ENCODE results near the gene JCHAIN. TPM values are rescaled to one million over a fixed set of nuclear protein-coding genes. Genes with fewer than 3 reads are reported as not detected.

Gene JCHAIN
- total and polyA plus RNA-seq, 9 of the 15 experiments (the other 6 are each of a cell fraction or from before 2014, with no cell fraction given), result 0.04 to 0.68 (median 0.26) TPM; not detected in 5

DNA sequence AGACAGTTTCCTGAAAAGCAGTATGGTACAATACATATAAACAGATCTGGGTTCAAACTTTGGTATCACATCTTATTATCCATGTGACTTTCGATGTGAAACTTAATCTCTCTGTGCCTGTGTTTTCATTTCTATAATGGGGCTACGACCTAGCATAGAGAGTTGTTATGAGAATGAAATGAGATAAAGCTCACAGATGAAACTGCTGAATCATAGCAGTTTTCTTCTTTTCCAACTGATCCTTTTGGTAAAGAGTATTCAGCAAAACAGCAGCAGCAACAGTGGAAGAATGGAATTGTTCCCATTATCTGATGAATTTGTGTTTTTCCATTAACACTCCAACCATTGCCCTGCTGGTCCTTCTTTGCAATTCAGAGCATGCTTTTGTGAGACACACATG is 58.0 kb downstream of the JCHAIN start (continued):
- TF ChIP-seq, protein P1, sequence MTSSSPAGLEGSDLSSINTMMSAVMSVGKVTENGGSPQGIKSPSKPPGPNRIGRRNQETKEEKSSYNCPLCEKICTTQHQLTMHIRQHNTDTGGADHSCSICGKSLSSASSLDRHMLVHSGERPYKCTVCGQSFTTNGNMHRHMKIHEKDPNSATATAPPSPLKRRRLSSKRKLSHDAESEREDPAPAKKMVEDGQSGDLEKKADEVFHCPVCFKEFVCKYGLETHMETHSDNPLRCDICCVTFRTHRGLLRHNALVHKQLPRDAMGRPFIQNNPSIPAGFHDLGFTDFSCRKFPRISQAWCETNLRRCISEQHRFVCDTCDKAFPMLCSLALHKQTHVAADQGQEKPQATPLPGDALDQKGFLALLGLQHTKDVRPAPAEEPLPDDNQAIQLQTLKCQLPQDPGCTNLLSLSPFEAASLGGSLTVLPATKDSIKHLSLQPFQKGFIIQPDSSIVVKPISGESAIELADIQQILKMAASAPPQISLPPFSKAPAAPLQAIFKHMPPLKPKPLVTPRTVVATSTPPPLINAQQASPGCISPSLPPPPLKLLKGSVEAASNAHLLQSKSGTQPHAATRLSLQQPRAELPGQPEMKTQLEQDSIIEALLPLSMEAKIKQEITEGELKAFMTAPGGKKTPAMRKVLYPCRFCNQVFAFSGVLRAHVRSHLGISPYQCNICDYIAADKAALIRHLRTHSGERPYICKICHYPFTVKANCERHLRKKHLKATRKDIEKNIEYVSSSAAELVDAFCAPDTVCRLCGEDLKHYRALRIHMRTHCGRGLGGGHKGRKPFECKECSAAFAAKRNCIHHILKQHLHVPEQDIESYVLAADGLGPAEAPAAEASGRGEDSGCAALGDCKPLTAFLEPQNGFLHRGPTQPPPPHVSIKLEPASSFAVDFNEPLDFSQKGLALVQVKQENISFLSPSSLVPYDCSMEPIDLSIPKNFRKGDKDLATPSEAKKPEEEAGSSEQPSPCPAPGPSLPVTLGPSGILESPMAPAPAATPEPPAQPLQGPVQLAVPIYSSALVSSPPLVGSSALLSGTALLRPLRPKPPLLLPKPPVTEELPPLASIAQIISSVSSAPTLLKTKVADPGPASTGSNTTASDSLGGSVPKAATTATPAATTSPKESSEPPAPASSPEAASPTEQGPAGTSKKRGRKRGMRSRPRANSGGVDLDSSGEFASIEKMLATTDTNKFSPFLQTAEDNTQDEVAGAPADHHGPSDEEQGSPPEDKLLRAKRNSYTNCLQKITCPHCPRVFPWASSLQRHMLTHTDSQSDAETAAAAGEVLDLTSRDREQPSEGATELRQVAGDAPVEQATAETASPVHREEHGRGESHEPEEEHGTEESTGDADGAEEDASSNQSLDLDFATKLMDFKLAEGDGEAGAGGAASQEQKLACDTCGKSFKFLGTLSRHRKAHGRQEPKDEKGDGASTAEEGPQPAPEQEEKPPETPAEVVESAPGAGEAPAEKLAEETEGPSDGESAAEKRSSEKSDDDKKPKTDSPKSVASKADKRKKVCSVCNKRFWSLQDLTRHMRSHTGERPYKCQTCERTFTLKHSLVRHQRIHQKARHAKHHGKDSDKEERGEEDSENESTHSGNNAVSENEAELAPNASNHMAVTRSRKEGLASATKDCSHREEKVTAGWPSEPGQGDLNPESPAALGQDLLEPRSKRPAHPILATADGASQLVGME (CRISPR knock-in tag; IDR thresholded peaks at IDR 0.05), result no peak
- TF ChIP-seq NFRKB (IDR thresholded peaks at IDR 0.05; ENCODE audit: low read depth) (no peak), TSC22D4 (tag; IDR thresholded peaks at IDR 0.05) (no peak), MAX (CRISPR knock-in tag; IDR thresholded peaks at IDR 0.05) (no peak), ELK1 (CRISPR knock-in tag; IDR thresholded peaks at IDR 0.05) (no peak), NFATC3 (IDR thresholded peaks at IDR 0.05) (no peak), MLLT1 (IDR thresholded peaks at IDR 0.05) (no peak), ZNF316 (IDR thresholded peaks at IDR 0.05) (peak; percentile 89), TCF7 (IDR thresholded peaks at IDR 0.05; ENCODE audit: borderline replicate concordance) (no peak)
